ENCODE measurements around the gene PCYT1B.
"Not testable (repeated sequence)": the region's sequence is repeated elsewhere in the genome, so short reads cannot be mapped to it uniquely, and the experiment has no call there.

PCYT1B gene

DNA sequence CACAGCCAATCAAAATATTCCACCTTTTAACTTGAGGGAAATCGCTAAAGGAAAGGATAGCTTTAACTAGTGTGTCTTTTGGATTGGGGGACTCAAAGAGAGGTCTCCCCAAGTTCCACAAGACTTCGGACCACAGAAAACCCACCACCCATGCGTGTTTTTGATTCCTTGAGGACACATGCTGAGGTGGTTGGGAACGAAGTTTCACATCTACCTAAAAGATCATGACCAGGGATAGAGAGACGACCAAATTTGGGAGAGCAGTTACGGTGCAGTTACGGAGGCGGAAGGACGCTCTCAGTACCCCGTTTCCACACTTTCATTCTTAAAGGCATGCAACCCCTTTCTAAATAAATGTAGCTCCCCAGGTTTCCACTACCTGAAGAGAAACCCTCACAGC lies 1.1 kb downstream of the PCYT1B start:
- no peak for DNase-seq (ENCODE audit: low read depth, low spot score)

DNA sequence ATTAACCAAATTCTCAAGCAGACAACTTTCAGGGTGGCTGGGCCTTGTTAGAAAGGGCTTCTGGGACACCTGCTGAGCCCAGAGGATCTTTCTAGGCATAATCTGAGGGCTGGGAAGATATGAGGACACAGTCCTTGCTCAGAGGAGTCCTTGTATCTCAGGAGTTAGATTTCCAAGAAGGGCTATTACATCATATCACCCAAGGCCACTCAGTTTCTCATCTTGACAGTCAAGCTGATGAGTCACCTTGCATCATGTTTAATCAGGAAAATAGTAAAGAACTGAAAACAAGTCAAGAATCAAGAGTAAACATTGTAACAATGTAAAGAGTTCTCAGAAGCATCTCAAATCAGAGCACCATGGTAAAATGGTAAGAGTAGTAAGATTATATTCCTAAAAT lies 4.0 kb downstream of the PCYT1B start:
- no peak for DNase-seq (ENCODE audit: low read depth, low spot score)

DNA sequence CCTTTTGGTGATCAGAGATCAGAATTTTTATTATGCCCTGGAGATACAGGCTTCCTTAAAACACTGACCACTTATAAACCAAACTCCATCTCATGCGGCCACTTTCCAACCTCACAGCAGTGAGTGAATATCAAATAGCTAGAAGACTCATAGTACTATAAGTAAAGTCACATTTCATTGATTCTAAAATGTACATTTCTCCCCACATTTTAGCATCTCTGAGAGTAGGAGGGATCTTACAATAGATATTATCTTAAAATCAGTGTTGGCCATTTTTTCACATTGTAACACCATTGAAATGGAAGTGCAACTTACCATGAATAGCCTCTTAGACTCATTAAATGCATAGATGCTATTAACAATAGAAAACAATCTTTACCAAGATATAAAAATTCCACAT lies 17.4 kb downstream of the PCYT1B start:
- no peak for DNase-seq (ENCODE audit: low read depth, low spot score)

DNA sequence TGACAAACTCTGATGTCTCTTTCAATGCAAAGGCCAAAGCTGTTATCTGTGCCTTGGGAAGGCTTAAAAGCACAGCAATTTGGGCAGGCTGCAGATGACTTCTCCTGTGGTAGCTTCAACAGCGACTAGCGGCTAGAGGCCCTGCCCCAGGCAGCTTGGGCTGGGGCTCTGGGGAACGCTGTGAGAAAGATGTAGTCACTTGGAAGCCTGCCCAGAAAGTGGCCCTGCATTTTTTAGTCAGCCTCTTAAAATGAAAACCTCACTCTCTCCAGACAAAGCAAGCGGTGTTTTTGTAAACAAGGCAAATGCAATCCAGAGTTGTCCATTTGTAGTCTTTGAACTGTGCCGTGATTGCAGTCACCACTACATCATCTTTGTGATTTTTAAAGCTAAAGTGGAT lies 27.5 kb downstream of the PCYT1B start:
- DNase-seq (ENCODE audit: low read depth, low spot score) = no peak

DNA sequence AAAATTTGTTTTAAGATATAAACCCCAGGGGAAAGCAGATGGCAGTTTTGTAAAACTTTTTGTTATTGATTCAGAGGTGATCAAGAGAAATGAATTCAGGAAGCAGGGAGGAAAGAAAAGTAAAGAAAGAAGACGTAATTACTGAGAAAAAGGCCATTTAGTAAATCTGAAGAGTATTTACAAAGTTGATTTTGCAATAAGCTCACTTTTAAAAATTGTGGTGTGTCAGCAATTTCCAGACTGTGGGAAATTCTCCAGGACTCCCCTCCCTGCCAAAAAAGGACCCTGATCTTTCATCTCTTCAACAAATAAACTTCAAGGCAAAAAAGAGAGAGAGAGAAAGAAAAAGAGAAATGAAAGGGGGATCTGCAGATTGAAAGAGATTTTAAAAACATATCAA lies 36.6 kb downstream of the PCYT1B start:
- no peak for DNase-seq (ENCODE audit: low read depth, low spot score)

DNA sequence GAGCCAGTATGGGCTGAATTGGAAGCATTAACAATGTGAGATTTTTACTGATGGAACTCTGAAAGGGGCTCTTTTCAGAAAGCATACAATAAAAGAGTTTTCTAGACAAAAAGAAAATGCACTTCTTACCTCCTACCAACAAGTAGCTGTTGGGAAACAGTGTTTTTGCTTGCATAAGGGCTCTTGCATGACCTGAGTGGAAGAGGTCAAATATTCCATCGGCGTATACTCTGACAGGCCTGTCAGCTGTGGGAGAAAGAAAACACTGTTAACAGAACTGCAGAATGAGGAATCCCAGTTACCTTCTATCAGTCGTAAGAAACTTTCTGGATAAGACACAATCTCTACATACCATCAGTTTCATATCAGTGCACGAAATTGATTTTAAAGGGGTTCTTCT lies 39.5 kb downstream of the PCYT1B start:
- no peak for DNase-seq (ENCODE audit: low read depth, low spot score)

DNA sequence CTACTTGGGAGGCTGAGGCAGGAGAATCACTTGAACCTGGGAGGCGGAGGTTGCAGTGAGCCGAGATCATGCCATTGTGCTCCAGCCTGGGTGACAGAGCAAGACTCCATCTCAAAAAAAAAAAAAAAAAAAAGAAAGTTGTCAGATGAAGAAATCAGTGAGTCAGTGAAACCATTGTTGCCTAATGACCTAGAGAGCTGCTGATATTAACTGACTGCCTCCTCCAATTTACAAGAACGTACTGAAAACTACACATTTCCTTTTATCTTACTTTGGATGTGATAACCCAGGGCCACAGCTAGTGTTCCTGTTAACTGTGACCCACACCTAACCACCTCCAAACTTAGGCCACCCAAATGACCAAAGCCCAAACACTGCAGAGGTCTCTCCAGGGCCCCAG lies 41.2 kb downstream of the PCYT1B start:
- DNase-seq (ENCODE audit: low read depth, low spot score) = not testable (repeated sequence)

DNA sequence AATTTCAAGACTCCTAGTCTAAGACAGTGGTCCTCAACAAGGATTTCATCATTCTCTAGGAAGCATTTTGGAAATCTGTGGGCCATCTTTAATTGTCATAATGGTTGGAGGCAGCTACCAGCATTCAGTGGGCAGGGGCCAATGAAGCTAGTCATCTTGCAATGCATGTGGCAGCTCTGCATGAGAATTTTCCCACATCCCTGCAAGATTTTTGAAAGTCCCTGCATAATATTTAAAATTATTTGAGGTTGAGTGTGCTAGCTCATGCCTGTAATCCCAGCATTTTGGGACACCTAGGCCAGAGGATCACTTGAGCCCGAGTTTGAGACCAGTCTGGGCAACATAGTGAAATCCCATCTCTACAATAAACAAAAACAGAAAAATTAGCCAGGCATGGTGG lies 44.0 kb downstream of the PCYT1B start:
- no peak for DNase-seq (ENCODE audit: low read depth, low spot score)

DNA sequence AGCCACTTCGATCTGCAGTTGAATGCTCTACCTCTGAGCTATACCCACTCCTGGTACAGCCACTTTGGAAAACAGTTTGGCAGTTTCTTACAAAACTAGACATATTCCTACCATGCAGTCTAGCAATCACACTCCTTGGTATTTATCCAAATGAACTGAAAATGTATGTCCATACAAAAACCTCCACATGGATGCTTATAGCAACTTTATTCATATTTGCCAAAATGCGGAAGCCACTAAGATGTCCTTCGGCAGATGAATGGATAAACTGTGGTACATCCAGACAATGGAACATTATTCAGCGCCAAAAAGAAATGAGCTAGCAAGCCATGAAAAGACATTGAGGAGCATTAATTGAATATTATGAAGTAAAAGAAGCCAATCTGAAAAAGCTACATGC lies 45.3 kb downstream of the PCYT1B start:
- no peak for DNase-seq (ENCODE audit: low read depth, low spot score)

DNA sequence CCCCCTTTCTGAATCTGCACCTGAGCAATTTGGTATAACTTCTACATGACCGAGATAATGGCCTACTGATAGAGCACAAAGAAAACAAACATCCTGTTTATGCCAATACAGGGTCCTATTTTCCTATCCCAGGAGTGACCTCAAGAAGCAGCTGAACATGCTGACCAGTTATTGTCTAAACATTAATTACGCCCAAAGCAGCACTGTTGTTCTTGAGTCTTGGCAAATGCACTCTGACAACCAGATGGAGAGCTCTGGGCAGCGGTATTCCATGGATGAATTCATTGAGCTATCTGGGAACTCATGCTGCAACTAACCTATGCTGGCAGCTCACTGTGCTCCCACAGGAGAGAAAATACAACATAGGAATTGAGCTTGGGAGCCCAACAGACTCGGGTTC lies 52.6 kb downstream of the PCYT1B start:
- DNase-seq (ENCODE audit: low read depth, low spot score) = no peak

DNA sequence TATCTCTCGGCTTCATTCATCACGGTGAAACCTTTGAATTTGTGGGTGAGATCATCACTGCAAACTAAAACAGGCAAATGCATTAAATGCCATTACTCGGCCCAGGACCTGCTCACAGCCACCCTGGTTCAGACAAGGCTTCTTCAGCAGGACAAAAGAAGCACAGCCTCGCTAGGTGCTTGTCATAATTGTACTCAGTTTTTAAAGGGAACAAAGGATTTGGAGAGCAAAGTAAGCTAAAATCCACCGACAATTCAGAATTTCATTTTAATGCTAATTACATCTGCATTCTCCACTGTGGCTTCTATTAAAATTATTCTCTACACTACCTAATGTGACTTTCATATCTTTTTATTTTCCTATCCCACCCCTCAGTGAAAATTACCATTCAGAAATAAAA lies 57.0 kb downstream of the PCYT1B start:
- DNase-seq (ENCODE audit: low read depth, low spot score) = no peak

DNA sequence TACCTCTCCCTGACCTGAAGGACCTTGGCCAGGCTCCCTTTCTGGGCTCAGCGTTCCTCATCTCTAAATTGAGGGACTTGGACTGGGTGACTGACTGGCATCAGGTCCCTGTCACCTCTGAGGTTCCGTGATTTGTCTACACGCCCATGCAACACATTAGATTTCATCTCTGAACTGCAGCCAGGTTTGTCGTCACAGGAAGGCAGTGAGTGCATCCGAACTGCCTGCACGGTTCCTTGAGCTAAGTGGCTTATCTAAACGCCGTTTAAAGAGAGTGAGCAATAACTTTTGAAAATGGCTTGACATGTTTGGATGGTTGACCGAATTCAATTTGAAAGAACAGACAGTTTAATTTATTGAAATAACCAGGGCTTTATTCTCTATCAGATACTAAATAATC lies 70.1 kb downstream of the PCYT1B start:
- DNase-seq (ENCODE audit: low read depth, low spot score) = no peak

DNA sequence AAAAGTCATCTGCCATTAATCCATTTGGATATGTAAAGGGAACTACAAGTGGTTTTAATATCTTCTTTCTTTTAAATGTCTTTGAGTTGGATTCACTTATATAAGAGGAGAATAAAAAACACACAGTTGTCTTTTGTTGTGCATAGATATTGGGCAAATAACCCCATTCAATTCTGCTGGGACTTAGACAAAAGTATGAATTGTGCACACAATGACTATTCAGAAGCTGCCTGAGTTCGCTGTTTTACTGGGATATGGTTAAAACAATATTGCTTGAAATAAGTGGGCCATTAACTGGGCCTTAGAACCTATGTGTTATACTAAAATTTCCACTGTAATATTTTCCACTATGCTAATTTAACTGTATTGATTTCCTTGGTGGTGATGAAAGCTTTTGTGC lies 71.7 kb downstream of the PCYT1B start:
- no peak for DNase-seq (ENCODE audit: low read depth, low spot score)

DNA sequence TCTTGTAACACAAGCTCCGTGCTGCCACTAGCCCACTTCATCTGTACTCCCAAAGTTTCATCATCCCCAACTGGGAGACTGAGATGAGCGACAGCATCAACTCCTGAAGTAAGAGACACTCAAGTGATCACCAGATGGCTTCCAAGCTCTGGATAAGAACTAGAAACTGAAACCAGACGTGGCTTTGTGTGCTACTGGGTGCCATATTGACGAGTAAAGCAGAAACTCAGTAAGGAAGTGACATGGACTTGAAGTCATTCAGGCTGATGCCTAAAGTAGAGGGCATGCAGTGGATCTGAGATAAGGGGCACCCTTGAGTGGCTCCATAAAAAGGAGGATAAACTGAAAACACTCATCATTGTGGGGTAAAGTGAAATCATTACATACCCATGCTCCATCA lies 72.4 kb downstream of the PCYT1B start:
- no peak for DNase-seq (ENCODE audit: low read depth, low spot score)

DNA sequence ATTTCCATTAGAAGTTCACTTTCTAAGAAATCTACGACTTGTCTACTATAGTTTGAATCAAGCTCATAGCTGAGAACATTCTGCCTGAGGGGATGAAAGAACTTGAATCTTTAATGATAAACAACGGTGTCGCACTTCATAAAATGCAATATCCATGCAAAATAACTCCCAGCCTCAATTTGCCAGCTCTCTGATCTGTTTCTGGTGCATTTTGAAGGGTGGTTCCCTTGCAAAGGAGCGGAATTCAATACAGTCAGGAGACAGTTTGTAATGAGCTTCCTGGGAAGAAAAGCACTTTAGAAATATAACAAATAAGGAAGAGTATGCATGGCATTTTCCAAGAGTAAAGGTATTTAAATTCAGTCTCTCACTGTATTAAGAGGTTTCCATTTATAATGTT lies 80.0 kb downstream of the PCYT1B start:
- DNase-seq (ENCODE audit: low read depth, low spot score) = no peak

DNA sequence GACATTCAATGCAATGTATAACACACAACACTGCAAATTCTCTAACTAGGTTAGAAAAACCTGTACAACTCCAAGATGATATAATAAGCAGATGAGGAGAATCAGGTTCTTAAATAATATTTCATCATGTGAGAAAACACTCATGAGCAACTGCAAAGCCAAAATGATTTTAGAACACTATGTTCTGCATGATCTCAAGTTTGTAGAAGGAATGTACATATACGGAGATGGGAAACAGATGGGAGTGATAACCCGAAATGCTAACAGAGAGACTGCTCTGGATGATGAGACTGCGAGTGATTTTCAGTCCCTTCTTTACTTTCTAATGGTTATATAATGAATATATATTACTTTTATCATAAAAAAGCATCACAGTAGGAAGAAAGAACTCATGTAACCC lies 80.9 kb downstream of the PCYT1B start:
- no peak for DNase-seq (ENCODE audit: low read depth, low spot score)

DNA sequence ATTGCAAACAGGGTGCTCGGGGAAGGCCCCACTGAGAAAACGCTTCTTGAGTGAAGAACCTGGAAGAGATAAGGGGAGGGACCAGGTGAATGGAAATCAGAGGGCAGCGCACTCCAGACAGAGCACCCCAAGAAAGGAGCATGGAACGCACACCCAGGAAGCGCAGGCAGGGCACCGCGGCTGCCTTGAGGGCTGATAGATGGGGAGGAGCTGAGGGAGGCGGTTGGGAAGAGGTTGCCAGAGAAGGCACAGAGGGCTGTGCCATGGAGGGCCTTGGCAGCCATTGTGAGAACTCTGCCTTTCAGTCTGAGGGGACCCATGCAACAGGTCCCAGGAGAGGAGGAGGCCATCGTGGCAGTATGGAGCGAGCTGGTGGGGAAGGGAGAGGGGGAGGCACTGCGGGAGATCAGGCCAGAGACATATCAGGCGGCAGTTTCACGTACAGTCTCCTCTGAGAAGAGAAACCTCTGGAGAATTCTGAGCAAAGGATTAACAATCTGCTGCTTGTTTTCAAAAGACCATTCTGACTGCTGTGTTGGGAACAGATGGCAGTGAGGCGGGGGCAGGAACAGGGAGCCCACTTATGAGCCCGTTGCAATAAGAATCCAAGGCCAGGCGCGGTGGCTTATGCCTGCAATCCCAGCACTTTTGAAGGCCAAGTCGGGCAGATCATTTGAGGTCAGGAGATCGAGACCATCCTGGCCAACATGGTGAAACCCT lies 83.7 kb downstream of the PCYT1B start:
- DNase-seq (ENCODE audit: low read depth, low spot score) = no peak

DNA sequence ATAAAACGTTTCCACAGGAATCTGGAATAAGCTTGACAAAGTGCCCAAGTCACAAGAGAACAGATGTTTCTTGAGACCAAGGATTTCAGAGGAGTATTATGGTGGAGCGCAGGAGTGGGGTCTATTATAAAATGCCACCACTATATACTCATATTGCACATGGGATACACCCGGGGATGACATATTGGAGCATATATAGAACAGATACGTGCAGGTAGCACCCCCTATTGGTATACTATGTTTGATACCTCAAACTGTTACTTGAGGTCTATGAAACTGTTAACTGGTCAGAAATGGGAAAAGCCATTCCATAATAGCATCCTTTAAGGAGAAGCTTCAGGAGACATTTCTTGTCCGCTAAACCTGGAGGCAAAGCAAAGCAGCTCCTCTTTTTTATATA lies 86.0 kb downstream of the PCYT1B start:
- no peak for DNase-seq (ENCODE audit: low read depth, low spot score)

DNA sequence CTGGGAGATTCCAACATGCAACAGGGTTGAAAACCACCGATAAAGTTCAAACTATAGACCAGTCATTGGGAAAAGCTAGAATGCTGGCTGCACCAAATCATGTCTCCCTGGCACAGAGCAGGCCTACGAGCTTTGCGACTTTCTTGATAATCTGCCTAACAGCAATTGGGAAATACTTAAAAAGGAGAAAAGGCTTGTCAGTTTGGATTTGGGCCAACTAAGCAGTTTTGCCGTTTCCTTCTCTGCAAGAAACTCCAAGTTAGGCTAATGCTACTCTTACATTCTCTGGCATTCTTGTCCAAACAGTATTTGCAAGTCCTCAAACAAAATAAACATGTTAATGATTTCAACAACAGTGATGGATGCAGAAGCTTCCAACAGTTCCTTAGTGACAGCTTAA lies 94.1 kb downstream of the PCYT1B start:
- DNase-seq (ENCODE audit: low read depth, low spot score) = no peak

DNA sequence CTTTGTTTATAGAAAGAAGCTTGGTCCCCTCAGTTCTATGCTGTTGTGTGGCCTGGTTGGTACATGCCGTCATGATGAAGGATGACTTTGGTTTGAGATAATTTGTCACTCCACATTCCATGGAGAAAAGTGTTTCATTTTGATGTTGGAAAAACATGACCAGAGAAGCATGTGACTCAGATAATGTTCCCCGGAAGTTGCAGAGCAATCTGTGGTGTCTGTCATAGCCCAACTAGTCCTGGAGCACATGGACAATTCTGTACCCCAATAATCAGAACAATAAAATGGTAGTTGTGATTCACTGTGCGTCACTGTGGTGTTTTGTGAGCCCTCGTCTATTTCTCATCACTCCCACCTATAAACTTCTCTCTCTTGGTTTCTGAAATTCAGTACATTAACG lies 97.0 kb downstream of the PCYT1B start:
- no peak for DNase-seq (ENCODE audit: low read depth, low spot score)

DNA sequence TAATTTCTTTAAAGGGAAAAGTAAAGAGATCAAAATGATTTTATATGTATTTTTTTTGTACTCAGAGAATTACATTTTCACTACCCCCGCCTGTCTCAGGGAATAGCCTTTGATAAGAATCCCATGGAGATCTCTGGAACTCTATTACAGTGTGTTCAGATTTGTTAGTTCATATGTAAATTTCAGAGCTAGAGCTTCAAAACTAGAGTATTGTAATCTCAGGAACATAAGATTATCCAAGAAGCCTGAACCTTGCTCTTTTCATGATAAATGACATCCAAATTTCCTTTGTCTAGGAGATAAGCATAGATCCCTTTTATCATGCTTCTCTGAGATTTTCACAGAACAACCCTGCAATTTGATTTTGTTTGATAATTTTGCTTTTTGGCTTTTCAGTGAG lies 99.2 kb downstream of the PCYT1B start:
- no peak for DNase-seq (ENCODE audit: low read depth, low spot score)

DNA sequence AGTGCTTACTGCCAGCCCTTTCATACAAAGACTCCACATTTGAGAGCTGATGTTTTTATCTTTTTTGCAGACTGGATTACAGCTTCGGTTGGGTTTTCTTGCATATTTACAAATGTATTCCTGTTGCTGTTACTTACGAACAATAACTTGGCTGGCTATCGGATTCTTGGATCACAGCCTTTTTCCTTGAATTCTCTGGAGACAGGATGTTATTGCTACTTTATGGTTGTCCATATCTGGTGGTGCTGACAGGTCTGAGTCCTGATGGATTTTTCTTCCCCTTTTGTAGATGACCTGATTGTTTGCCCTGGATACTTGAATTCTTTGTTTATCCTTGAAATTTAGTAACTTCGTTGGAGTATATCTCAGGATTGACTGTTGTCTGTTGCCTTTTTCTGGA lies 104.4 kb downstream of the PCYT1B start:
- no peak for DNase-seq (ENCODE audit: low read depth, low spot score)

DNA sequence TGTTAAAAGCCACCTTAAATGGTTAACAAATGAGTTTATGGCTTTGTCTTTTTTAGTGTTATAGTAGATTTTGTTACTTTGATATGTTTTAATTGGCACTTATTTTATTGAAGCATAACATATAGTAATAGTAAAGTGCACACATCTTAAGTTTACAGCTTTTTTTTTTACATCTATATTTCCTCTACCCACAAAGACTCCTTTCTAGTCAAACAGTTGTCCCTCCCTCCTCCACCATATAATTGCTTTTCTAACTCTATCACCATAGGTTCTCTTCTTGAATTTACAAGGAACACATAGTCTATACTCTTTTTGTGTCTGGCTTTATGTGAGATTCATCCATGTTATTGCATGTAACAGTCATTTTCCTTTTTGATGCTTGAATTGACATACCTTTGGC lies 110.6 kb downstream of the PCYT1B start:
- no peak for DNase-seq (ENCODE audit: low read depth, low spot score)

DNA sequence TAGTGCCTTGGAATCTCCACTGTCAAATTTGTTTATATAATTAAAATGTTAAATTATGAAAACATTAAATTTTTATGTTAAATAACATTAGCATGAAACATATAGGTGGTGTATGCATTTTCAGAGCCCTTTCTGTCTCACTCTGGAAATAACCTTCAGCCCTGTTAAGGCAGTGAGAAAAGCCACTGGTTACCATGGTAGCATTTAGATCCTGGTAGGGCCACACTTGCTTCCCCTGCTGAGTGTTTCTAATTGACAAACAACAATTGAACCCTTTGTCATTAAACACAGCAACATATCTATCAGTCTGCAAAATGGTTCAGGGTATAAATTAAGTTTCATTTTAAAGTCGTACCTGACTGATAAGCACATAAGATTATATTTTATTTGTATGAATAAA lies 118.5 kb downstream of the PCYT1B start:
- no peak for DNase-seq (ENCODE audit: low read depth, low spot score)

Measured in activated CD4-positive, CD25-positive, alpha-beta regulatory T cell treated with anti-CD3 and anti-CD28 coated beads, Interleukin-2, amount 50 U/mL, for 16 hours (primary cell).